Activated CD8-positive, alpha-beta memory T cell treated with anti-CD3 and anti-CD28 coated beads, Interleukin-2, amount 50 U/mL, for 4 hours (primary cell): ENCODE data around the gene KLK7.
A peak's percentile ranks its signal among the peaks of the same experiment; 100 is the strongest.

Source experiments
- DNase-seq: peaks from one replicate; pipeline ENCODE4 v3.0.0-alpha.2; 2020

KLK7 gene

GRCh38 chr19:50983625-50984292 is at the start of gene KLK7:
KLK7 (minus strand) TSS chr19:50983917; CDS start chr19:50982399, 1,518 bp downstream.
- DNase-seq = no peak

GRCh38 chr19:51031880-51032225 is 48.1 kb upstream of the KLK7 start:
- no peak for DNase-seq

- no peak for DNase-seq
These were observed 47.6 kb upstream of the KLK7 start for GRCh38 chr19:51031220-51031879.

GRCh38 chr19:51030631-51031030 is 46.9 kb upstream of the KLK7 start:
- DNase-seq = no peak

GRCh38 chr19:51029718-51030117 is 46.0 kb upstream of the KLK7 start:
- DNase-seq = no peak

- DNase-seq = no peak
These were observed 44.2 kb upstream of the KLK7 start for GRCh38 chr19:51027873-51028272.

- DNase-seq = no peak
These were observed 43.5 kb upstream of the KLK7 start for GRCh38 chr19:51027126-51027806.

GRCh38 chr19:51026554-51026831 is 42.8 kb upstream of the KLK7 start, which contains the start of gene KLK11:
KLK11 (minus strand) TSS chr19:51026616; CDS start chr19:51025631, 985 bp downstream.
- DNase-seq = no peak

GRCh38 chr19:51025809-51026553 is 42.3 kb upstream of the KLK7 start:
- DNase-seq = no peak

GRCh38 chr19:51025401-51025800 is 41.7 kb upstream of the KLK7 start:
- no peak for DNase-seq

GRCh38 chr19:51024924-51025323 is 41.2 kb upstream of the KLK7 start:
- DNase-seq = no peak

- no peak for DNase-seq
These were observed 40.2 kb upstream of the KLK7 start for GRCh38 chr19:51023946-51024345.

- DNase-seq = no peak
These were observed 38.8 kb upstream of the KLK7 start for GRCh38 chr19:51022526-51022925.

GRCh38 chr19:51020988-51021651 is 37.4 kb upstream of the KLK7 start:
- DNase-seq = no peak

GRCh38 chr19:51019544-51019925 is 35.8 kb upstream of the KLK7 start, which contains the start of gene KLK10:
KLK10 (minus strand) TSS chr19:51019709; CDS start chr19:51019130, 579 bp downstream.
- no peak for DNase-seq

GRCh38 chr19:51018745-51019543 is 35.2 kb upstream of the KLK7 start:
- no peak for DNase-seq

- DNase-seq = peak; percentile 52
These were observed 33.3 kb upstream of the KLK7 start for GRCh38 chr19:51016798-51017683.

GRCh38 chr19:51015691-51016267 is 32.1 kb upstream of the KLK7 start:
- no peak for DNase-seq

- no peak for DNase-seq
These were observed 30.5 kb upstream of the KLK7 start for GRCh38 chr19:51014242-51014641.

GRCh38 chr19:51012661-51013190 is 29.0 kb upstream of the KLK7 start:
- DNase-seq = no peak
